ENCODE results near the gene ABHD10.
A peak's percentile ranks its signal among the peaks of the same experiment; 100 is the strongest.

The ABHD10 gene

GRCh38 chr3:111980716-111981456 lies 2.1 kb downstream of the ABHD10 start:
- TF ChIP-seq, protein P1, sequence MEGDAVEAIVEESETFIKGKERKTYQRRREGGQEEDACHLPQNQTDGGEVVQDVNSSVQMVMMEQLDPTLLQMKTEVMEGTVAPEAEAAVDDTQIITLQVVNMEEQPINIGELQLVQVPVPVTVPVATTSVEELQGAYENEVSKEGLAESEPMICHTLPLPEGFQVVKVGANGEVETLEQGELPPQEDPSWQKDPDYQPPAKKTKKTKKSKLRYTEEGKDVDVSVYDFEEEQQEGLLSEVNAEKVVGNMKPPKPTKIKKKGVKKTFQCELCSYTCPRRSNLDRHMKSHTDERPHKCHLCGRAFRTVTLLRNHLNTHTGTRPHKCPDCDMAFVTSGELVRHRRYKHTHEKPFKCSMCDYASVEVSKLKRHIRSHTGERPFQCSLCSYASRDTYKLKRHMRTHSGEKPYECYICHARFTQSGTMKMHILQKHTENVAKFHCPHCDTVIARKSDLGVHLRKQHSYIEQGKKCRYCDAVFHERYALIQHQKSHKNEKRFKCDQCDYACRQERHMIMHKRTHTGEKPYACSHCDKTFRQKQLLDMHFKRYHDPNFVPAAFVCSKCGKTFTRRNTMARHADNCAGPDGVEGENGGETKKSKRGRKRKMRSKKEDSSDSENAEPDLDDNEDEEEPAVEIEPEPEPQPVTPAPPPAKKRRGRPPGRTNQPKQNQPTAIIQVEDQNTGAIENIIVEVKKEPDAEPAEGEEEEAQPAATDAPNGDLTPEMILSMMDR (IDR thresholded peaks at IDR 0.05; ENCODE audit: borderline replicate concordance, insufficient read depth, low read depth, low read length), result no peak
- H3K4me3 ChIP-seq (ENCODE audit: low read depth, low read length), result no peak overlapping the region

GRCh38 chr3:111981457-111981763 lies 2.6 kb downstream of the ABHD10 start:
- TF ChIP-seq, protein P1 (IDR thresholded peaks at IDR 0.05; ENCODE audit: borderline replicate concordance, insufficient read depth, low read depth, low read length), result no peak
- H3K4me3 ChIP-seq (ENCODE audit: low read depth, low read length), result no peak overlapping the region

- TF ChIP-seq, protein P1 (IDR thresholded peaks at IDR 0.05; ENCODE audit: borderline replicate concordance, insufficient read depth, low read depth, low read length), result no peak
- no peak overlapping the region for H3K4me3 ChIP-seq (ENCODE audit: low read depth, low read length)
Measured at GRCh38 chr3:111984636-111985298, 5.9 kb downstream of the ABHD10 start.

- no peak overlapping the region for H3K4me3 ChIP-seq (ENCODE audit: low read depth, low read length)
- TF ChIP-seq, protein P1 (IDR thresholded peaks at IDR 0.05; ENCODE audit: borderline replicate concordance, insufficient read depth, low read depth, low read length), result no peak
Measured at GRCh38 chr3:111986800-111987199, 8.0 kb downstream of the ABHD10 start.

- TF ChIP-seq, protein P1 (IDR thresholded peaks at IDR 0.05; ENCODE audit: borderline replicate concordance, insufficient read depth, low read depth, low read length), result peak; percentile 63; the same call in 1 of the 2 replicates
- H3K4me3 ChIP-seq (ENCODE audit: low read depth, low read length), result no peak overlapping the region
Measured at GRCh38 chr3:111989061-111989678, 10.3 kb downstream of the ABHD10 start.

DNA sequence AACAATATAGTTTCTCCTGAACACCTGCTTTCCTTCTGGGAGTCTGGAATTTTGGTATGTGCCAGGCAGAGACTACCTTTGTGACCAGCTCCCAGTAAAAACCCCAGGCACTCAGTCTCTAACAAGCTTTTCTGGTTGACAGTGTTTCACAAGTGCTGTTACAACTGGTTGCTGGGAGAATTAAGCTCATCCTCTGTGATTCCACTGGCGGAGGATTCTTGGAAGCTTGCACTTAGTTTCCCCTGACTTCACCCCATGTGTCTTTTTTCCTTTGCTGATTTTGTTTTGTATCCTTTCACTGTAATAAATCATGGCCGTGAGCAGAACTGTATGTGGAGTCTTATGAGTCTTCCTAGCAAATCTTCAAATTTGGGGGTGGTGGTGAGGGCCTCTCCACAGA lies 14.2 kb downstream of the ABHD10 start:
- H3K4me3 ChIP-seq (ENCODE audit: low read depth, low read length), result no peak overlapping the region
- TF ChIP-seq, protein P1 (IDR thresholded peaks at IDR 0.05; ENCODE audit: borderline replicate concordance, insufficient read depth, low read depth, low read length), result no peak
